Suprapubic skin (tissue), 3 donors: Measurements from ENCODE around the gene GALNT2.

Source experiments
- EP300 ChIP-seq: sonication (generic); formaldehyde crosslinking; IDR thresholded peaks from one replicate; pipeline ENCODE4 v1.6.1; 2017; ENCODE audit warnings: antibody characterized with exemption
- POLR2A ChIP-seq, 2 donors: fragments of 450-650 bp; IDR thresholded peaks; one replicate each; pipeline ENCODE4 v1.6.1; 2017; ENCODE audit warnings: antibody characterized with exemption in 2 of 2, mild to moderate bottlenecking in 2 of 2, moderate library complexity in 2 of 2
- TF ChIP-seq, protein P1 (sequence below), 2 donors: fragments of 200-600 bp in 1 of 2; fragments of 450-650 bp in 1 of 2; sonication (generic) in 1 of 2; IDR thresholded peaks; one replicate each; pipeline ENCODE4 v1.5.1; 2016 to 2019; ENCODE audit warnings: antibody characterized with exemption in 2 of 2, mild to moderate bottlenecking in 1 of 2, moderate library complexity in 1 of 2

DNA sequence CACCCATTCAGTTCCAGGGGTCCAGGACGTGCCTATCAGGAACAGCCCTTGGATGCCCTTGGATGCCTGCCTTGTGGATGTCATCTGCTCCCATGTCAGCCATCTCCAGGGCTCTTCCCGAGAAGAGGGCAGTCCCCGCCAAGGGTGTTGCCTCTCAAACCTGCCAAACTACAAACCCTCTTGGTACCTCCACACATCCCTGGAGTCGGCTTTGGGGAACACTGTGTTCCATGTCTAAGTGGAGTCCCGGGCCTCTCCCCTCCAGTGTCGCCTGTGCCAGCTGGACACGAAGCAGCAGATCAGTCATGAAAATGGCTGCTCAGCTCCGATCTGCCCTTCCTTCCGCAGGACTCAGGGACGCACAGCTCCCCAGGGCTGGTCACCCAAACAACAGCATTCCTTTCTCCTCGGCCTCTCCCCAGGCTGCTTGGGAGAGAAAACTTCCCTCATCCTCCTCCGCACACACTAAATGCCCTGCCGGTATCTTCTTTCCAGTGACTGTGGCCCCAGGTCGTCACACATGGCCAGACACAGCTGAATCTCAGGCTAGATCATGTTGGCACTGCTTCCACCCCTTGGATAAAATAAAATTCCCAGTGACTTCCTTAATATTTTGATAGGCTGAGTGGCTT is 53.4 kb downstream of the GALNT2 start:
- TF ChIP-seq, protein P1, sequence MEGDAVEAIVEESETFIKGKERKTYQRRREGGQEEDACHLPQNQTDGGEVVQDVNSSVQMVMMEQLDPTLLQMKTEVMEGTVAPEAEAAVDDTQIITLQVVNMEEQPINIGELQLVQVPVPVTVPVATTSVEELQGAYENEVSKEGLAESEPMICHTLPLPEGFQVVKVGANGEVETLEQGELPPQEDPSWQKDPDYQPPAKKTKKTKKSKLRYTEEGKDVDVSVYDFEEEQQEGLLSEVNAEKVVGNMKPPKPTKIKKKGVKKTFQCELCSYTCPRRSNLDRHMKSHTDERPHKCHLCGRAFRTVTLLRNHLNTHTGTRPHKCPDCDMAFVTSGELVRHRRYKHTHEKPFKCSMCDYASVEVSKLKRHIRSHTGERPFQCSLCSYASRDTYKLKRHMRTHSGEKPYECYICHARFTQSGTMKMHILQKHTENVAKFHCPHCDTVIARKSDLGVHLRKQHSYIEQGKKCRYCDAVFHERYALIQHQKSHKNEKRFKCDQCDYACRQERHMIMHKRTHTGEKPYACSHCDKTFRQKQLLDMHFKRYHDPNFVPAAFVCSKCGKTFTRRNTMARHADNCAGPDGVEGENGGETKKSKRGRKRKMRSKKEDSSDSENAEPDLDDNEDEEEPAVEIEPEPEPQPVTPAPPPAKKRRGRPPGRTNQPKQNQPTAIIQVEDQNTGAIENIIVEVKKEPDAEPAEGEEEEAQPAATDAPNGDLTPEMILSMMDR (IDR thresholded peaks at IDR 0.05), result no peak
- TF ChIP-seq POLR2A (IDR thresholded peaks at IDR 0.05), result no peak
- TF ChIP-seq EP300, result no peak
